Right atrium auricular region (tissue), 2 donors: Measurements from ENCODE around the gene AFF1. TPM values are rescaled to one million over a fixed set of nuclear protein-coding genes. Genes with fewer than 3 reads are reported as not detected.

Source experiments
- DNase-seq: peaks from one replicate; pipeline ENCODE4 v3.0.0-alpha.2; 2019; ENCODE audit warnings: low spot score
- H3K27ac ChIP-seq, 2 donors: fragments of 200-600 bp; sonication (generic); 1 replicate in 1 of 2; 2 replicates in 1 of 2; pipeline ENCODE4 v1.5.1; 2016 to 2019
- H3K27me3 ChIP-seq, 2 donors: fragments of 200-600 bp; sonication (generic); one replicate each; pipeline versions ENCODE4 v1.5.1 to v1.6.0; 2017 to 2019
- H3K36me3 ChIP-seq: fragments of 200-600 bp; sonication (generic); one replicate; pipeline ENCODE4 v1.5.1; 2016
- H3K4me1 ChIP-seq, 2 donors: fragments of 200-600 bp; sonication (generic); one replicate each; pipeline versions ENCODE4 v1.5.1 to v1.6.0; 2017 to 2019
- H3K4me3 ChIP-seq, 2 donors: fragments of 200-600 bp; sonication (generic); 1 replicate in 1 of 2; 2 replicates in 1 of 2; pipeline ENCODE4 v1.5.1; 2017 to 2019; ENCODE audit warnings: mild to moderate bottlenecking in 1 of 2, moderate library complexity in 1 of 2
- H3K9me3 ChIP-seq, 2 donors: fragments of 200-600 bp; sonication (generic); one replicate each; pipeline ENCODE4 v1.5.1; 2019
- CTCF ChIP-seq, 2 donors: fragments of 200-600 bp; sonication (generic); IDR thresholded peaks; one replicate each; pipeline ENCODE4 v1.5.1; 2019; ENCODE audit warnings: antibody characterized with exemption in 2 of 2
- total RNA-seq, 2 donors: library from RNA; depleted of rRNA; stranded (reverse); fragments of >200 nt; gene quantifications; one replicate each; pipeline ENCODE4 v1.1.0, GENCODE V29; 2016

The AFF1 gene
- total RNA-seq, 2 donors from 2014 or later = 59.2 to 73.5 TPM

GRCh38 chr4:86975927-86976326 lies 41.1 kb downstream of the AFF1 start:
- H3K4me3 ChIP-seq = no peak overlapping the region
- no peaks in the 10 kb centered on the region for H3K27me3 ChIP-seq
- H3K9me3 ChIP-seq = no peaks in the 10 kb centered on the region
- H3K36me3 ChIP-seq = no peaks in the 10 kb centered on the region
- peaks cover 0 to 33% of the 10 kb centered on the region in 2 donors for H3K4me1 ChIP-seq
- TF ChIP-seq CTCF (IDR thresholded peaks at IDR 0.05) = no peak
- H3K27ac ChIP-seq = no peak overlapping the region
- DNase-seq = no peak

DNA sequence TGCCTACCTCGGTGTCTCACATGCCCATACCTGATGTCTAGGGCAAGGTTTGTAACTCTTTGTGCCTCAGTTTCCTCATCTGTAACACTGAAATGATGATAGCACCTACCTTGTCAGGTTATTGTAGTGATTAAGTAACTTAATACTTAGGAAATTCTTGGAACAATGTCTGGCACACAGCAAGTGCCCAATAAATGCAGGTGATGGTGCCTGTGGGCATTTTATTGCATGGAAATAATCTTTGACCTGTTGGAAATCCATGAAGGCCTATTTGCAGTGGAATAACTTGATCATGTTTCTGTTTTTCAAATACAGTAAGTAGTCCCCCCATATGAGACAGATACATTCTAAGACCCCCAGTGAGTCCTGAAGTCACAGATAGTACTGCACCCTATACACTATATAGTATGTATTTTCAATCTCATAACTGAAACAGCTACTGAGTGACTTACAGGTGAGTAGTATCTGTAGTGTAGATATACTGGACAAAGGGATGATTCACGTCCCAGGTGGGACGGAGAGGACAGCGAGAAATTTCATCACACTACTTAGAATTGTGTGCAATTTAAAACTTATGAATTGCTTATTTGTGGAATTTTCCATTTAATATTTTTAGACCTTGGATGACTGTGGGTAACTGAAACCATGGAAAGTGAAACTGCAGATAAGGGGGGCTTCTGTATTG lies 42.1 kb downstream of the AFF1 start:
- DNase-seq = no peak
- no peaks in the 10 kb centered on the region for H3K9me3 ChIP-seq
- TF ChIP-seq CTCF (IDR thresholded peaks at IDR 0.05) = no peak
- H3K4me1 ChIP-seq = peaks cover 0 to 31% of the 10 kb centered on the region in 2 donors
- no peaks in the 10 kb centered on the region for H3K27me3 ChIP-seq
- no peak overlapping the region for H3K27ac ChIP-seq
- H3K36me3 ChIP-seq = no peaks in the 10 kb centered on the region
- H3K4me3 ChIP-seq = no peak overlapping the region

DNA sequence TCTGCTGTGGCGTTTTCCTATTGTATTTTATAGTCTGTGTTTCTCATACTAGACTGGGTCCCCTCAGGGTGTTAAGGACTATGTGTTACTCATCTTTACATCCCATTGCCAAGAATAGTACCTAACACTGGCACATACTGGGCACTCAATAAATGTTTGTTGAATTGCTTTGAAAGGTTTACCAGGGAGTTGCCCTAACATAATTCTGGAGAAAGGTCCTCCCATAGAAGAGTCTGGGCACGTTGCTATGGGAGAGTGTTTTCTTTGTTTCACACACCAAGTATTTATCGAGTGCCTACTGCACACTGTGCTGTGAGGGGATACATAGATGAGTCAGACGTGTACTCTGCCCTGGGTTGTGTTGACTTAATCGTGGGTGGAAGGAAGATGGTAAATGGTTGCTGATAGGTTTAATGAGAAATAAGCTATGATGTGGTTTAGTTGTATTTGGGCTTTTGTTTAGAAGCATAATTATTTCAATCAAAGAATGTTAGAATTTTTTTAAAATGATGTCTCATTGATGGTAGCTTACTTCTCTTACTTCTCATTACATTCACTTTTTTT lies 42.9 kb downstream of the AFF1 start:
- no peak overlapping the region for H3K27ac ChIP-seq
- H3K4me1 ChIP-seq = peaks cover 0 to 24% of the 10 kb centered on the region in 2 donors
- no peak for DNase-seq
- H3K4me3 ChIP-seq = no peak overlapping the region
- H3K9me3 ChIP-seq = no peaks in the 10 kb centered on the region
- H3K27me3 ChIP-seq = no peaks in the 10 kb centered on the region
- TF ChIP-seq CTCF (IDR thresholded peaks at IDR 0.05) = no peak
- H3K36me3 ChIP-seq = no peaks in the 10 kb centered on the region

- no peak for TF ChIP-seq CTCF (IDR thresholded peaks at IDR 0.05)
- H3K9me3 ChIP-seq = no peaks in the 10 kb centered on the region
- H3K27me3 ChIP-seq = no peaks in the 10 kb centered on the region
Measured at GRCh38 chr4:86978709-86979108, 43.9 kb downstream of the AFF1 start.

GRCh38 chr4:86980230-86980629 lies 45.4 kb downstream of the AFF1 start:
- no peak for DNase-seq
- Histone ChIP-seq H3K27ac (no peak overlapping the region), H3K27me3 (no peaks in the 10 kb centered on the region), H3K4me3 (no peak overlapping the region), H3K36me3 (no peaks in the 10 kb centered on the region), H3K9me3 (no peaks in the 10 kb centered on the region), H3K4me1 (peaks cover 0 to 13% of the 10 kb centered on the region in 2 donors)
- no peak for TF ChIP-seq CTCF (IDR thresholded peaks at IDR 0.05)

More at GRCh38 chr4:86978709-86979108, 43.9 kb downstream of the AFF1 start:
- H3K4me1 ChIP-seq = peaks cover 0 to 14% of the 10 kb centered on the region in 2 donors
- no peak overlapping the region for H3K4me3 ChIP-seq
- DNase-seq = no peak
- no peaks in the 10 kb centered on the region for H3K36me3 ChIP-seq
- H3K27ac ChIP-seq = no peak overlapping the region
